Liver (tissue), 9 donors: ENCODE measurements around the gene ADRA2C. TPM values are rescaled to one million over a fixed set of nuclear protein-coding genes. Genes with fewer than 3 reads are reported as not detected.
"Not testable (repeated sequence)": the region's sequence is repeated elsewhere in the genome, so short reads cannot be mapped to it uniquely, and the experiment has no call there.

Experiments used
- DNase-seq: peaks from one replicate; pipeline ENCODE4 v3.0.0-alpha.2; 2017; ENCODE audit warnings: low spot score
- H3K27ac ChIP-seq, 2 donors: one replicate each; pipeline ENCODE4 v1.7.0; 2013; ENCODE audit warnings: inconsistent platforms in 2 of 2, low read length in 2 of 2, control low read depth in 1 of 2, low read depth in 1 of 2, mild to moderate bottlenecking in 1 of 2
- H3K27me3 ChIP-seq, 4 donors: one replicate each; pipeline versions ENCODE4 v1.6.1 to v1.7.0; 2013; ENCODE audit warnings: low read length in 3 of 4, inconsistent platforms in 1 of 4, mild to moderate bottlenecking in 1 of 4, moderate library complexity in 1 of 4; ENCODE audit not compliant: control insufficient read depth in 4 of 4, insufficient read depth in 4 of 4
- H3K36me3 ChIP-seq, 4 donors: one replicate each; pipeline versions ENCODE4 v1.6.1 to v1.7.0; 2013; ENCODE audit warnings: low read length in 3 of 4, mild to moderate bottlenecking in 3 of 4, low read depth in 1 of 4, moderate library complexity in 1 of 4; ENCODE audit not compliant: control insufficient read depth in 4 of 4, insufficient read depth in 3 of 4
- H3K4me1 ChIP-seq, 4 donors: one replicate each; pipeline versions ENCODE4 v1.6.1 to v1.7.0; 2013; ENCODE audit warnings: low read length in 3 of 4, mild to moderate bottlenecking in 3 of 4, moderate library complexity in 1 of 4; ENCODE audit not compliant: control insufficient read depth in 4 of 4, insufficient read depth in 4 of 4
- H3K4me3 ChIP-seq, 3 donors: one replicate each; pipeline versions ENCODE4 v1.6.1 to v1.7.0; 2013; ENCODE audit warnings: low read length in 3 of 3, control low read depth in 1 of 3, low read depth in 1 of 3, mild to moderate bottlenecking in 1 of 3
- H3K9ac ChIP-seq, 2 donors: one replicate each; pipeline ENCODE4 v1.7.0; 2013; ENCODE audit warnings: low read length in 2 of 2, mild to moderate bottlenecking in 2 of 2, moderate library complexity in 2 of 2, control low read depth in 1 of 2, low read depth in 1 of 2
- H3K9me3 ChIP-seq, 4 donors: one replicate each; pipeline versions ENCODE4 v1.6.1 to v1.7.0; 2013; ENCODE audit warnings: low read length in 3 of 4; ENCODE audit not compliant: control insufficient read depth in 4 of 4
- ATF3 ChIP-seq: IDR thresholded peaks from 2 replicates; pipeline ENCODE4 v1.6.1; 2016; ENCODE audit warnings: antibody characterized with exemption
- CTCF ChIP-seq: fragments of 150-350 bp; IDR thresholded peaks from 2 replicates; pipeline ENCODE4 v1.5.1; 2017; ENCODE audit warnings: improper control_type of control experiment, low read depth, low read length; ENCODE audit not compliant: missing input control
- GABPA ChIP-seq, 2 donors: IDR thresholded peaks in 1 of 2; conservative IDR thresholded peaks in 1 of 2; 2 replicates each; pipeline ENCODE4 v1.6.1; 2016; ENCODE audit warnings: antibody characterized with exemption in 2 of 2, mild to moderate bottlenecking in 1 of 2, moderate library complexity in 1 of 2
- HNF4A ChIP-seq, 2 donors: conservative IDR thresholded peaks; 2 replicates each; pipeline ENCODE4 v1.6.1; 2016; ENCODE audit warnings: antibody characterized with exemption in 2 of 2, mild to moderate bottlenecking in 2 of 2
- HNF4G ChIP-seq: IDR thresholded peaks from 2 replicates; pipeline ENCODE4 v1.6.1; 2016; ENCODE audit warnings: antibody characterized with exemption
- JUND ChIP-seq, 2 donors: IDR thresholded peaks; 2 replicates each; pipeline ENCODE4 v1.6.1; 2016; ENCODE audit warnings: antibody characterized with exemption in 2 of 2
- MAX ChIP-seq: IDR thresholded peaks from 2 replicates; pipeline ENCODE4 v1.6.1; 2016; ENCODE audit warnings: antibody characterized with exemption
- NR2F2 ChIP-seq: IDR thresholded peaks from 2 replicates; pipeline ENCODE4 v1.6.1; 2016; ENCODE audit warnings: antibody characterized with exemption
- RAD21 ChIP-seq, 2 donors: IDR thresholded peaks; 2 replicates each; pipeline ENCODE4 v1.6.1; 2016; ENCODE audit warnings: antibody characterized with exemption in 2 of 2, mild to moderate bottlenecking in 2 of 2
- SP1 ChIP-seq: IDR thresholded peaks from 2 replicates; pipeline ENCODE4 v1.6.1; 2018; ENCODE audit warnings: antibody characterized with exemption, mild to moderate bottlenecking
- YY1 ChIP-seq: IDR thresholded peaks from 2 replicates; pipeline ENCODE4 v1.6.1; 2016; ENCODE audit warnings: antibody characterized with exemption, mild to moderate bottlenecking
- WGBS: extraction: QIAGEN DNeasy Blood & Tissue Kit; methylation state at CpG from one replicate; pipeline ENCODE4 v1.1.7; 2013; 5-methylcytosine and 5-hydroxymethylcytosine counted together
- polyA plus RNA-seq, 2 donors: library from polyadenylated mRNA; stranded (reverse) in 1 of 2; unstranded in 1 of 2; fragments of 200-250 nt in 1 of 2; fragments of >200 nt in 1 of 2; fragmentation: Nextera tagmentation in 1 of 2; extraction: Ambion mirVana in 1 of 2; gene quantifications; one replicate each; pipeline versions ENCODE4 v1.2.1 to v1.2.3, GENCODE V29; 2013 to 2015
- total RNA-seq, 2 donors: library from RNA; depleted of rRNA; stranded (reverse); fragments of >200 nt; gene quantifications; one replicate each; pipeline ENCODE4 v1.2.3, GENCODE V29; 2014
- donor health status: healthy.
- donor health status: healthy.
- donor health status: healthy.
- donor health status: healthy.
- donor health status: healthy.

ADRA2C gene
- total and polyA plus RNA-seq, 4 donors: 0.19 to 1.1 (median 0.28) TPM; not detected in 1

- TF ChIP-seq GABPA (IDR thresholded peaks at IDR 0.05 in 1 of 2, conservative IDR thresholded peaks at IDR 0.05 in 1 of 2) (no peak), YY1 (no peak), MAX (no peak), CTCF (no peak), ATF3 (no peak), NR2F2 (no peak), SP1 (no peak), HNF4G (no peak)
Observed at GRCh38 chr4:3813151-3814052, 47.2 kb downstream of the ADRA2C start (continued).

- no peaks in the 10 kb centered on the region for H3K36me3 ChIP-seq
- H3K27ac ChIP-seq: no peak overlapping the region
- H3K4me1 ChIP-seq: peaks cover 0 to 5% (median 3%) of the 10 kb centered on the region in 4 donors
- no peaks in the 10 kb centered on the region for H3K27me3 ChIP-seq
- H3K9me3 ChIP-seq: no peaks in the 10 kb centered on the region
- no peak for TF ChIP-seq HNF4A (conservative IDR thresholded peaks at IDR 0.05)
- TF ChIP-seq JUND (IDR thresholded peaks at IDR 0.05): no peak
- no peak for TF ChIP-seq MAX
- no peak for TF ChIP-seq RAD21 (IDR thresholded peaks at IDR 0.05)
- no peak for TF ChIP-seq ATF3
- TF ChIP-seq SP1: no peak
- no peak overlapping the region for H3K4me3 ChIP-seq
- no peak overlapping the region for H3K9ac ChIP-seq
- DNase-seq: no peak
- 80% methylated on average over 6 of the region's 6 CpGs for WGBS
Observed at GRCh38 chr4:3814053-3814570, 47.9 kb downstream of the ADRA2C start.

- H3K27me3 ChIP-seq, H3K4me3 ChIP-seq, H3K27ac ChIP-seq, H3K36me3 ChIP-seq, H3K9ac ChIP-seq, DNase-seq, H3K9me3 ChIP-seq: not testable (repeated sequence)
- peaks cover 5 to 12% (median 11%) of the 10 kb centered on the region in 4 donors for H3K4me1 ChIP-seq
Observed at GRCh38 chr4:3814838-3815237, 48.7 kb downstream of the ADRA2C start.
